Fibroblast of villous mesenchyme (primary cell): ENCODE measurements around the gene DCP2. TPM values are rescaled to one million over a fixed set of nuclear protein-coding genes. Genes with fewer than 3 reads are reported as not detected.

ENCODE experiments used
- DNase-seq: peaks from one replicate; pipeline ENCODE4 v3.0.0-alpha.2; 2010; ENCODE audit warnings: low read depth
- H3K4me3 ChIP-seq: 2 replicates; pipeline ENCODE4 v1.5.1; 2011; ENCODE audit warnings: low read depth, mild to moderate bottlenecking, low read length
- CTCF ChIP-seq: IDR thresholded peaks from 2 replicates; pipeline ENCODE4 v1.5.1; 2012; ENCODE audit warnings: low read depth, mild to moderate bottlenecking, low read length; ENCODE audit not compliant: insufficient read depth
- total RNA-seq: library from RNA; depleted of rRNA; stranded (reverse); fragments of >200 nt; gene quantifications from 2 replicates; pipeline ENCODE4 v1.2.3, GENCODE V29; 2012

The DCP2 gene
- total RNA-seq, 1 donor = 35.4 TPM

GRCh38 chr5:113035096-113035495, 58.5 kb downstream of the DCP2 start:
- no peak for TF ChIP-seq CTCF
- H3K4me3 ChIP-seq = no peak overlapping the region
- no peak for DNase-seq

GRCh38 chr5:113036321-113036720, 59.7 kb downstream of the DCP2 start:
- TF ChIP-seq CTCF = no peak

GRCh38 chr5:113036826-113037225, 60.2 kb downstream of the DCP2 start:
- DNase-seq = no peak
- no peak overlapping the region for H3K4me3 ChIP-seq
- no peak for TF ChIP-seq CTCF

More at GRCh38 chr5:113036321-113036720, 59.7 kb downstream of the DCP2 start:
- H3K4me3 ChIP-seq = no peak overlapping the region
- DNase-seq = no peak

GRCh38 chr5:113038136-113038535, 61.5 kb downstream of the DCP2 start:
- no peak overlapping the region for H3K4me3 ChIP-seq
- no peak for DNase-seq
- no peak for TF ChIP-seq CTCF

GRCh38 chr5:113038714-113039113, 62.1 kb downstream of the DCP2 start:
- no peak for DNase-seq
- no peak overlapping the region for H3K4me3 ChIP-seq
- peak; percentile 11 for TF ChIP-seq CTCF

- no peak overlapping the region for H3K4me3 ChIP-seq
- DNase-seq = no peak
- TF ChIP-seq CTCF = no peak
Observed at GRCh38 chr5:113039229-113039933, 62.8 kb downstream of the DCP2 start.

GRCh38 chr5:113039934-113040285, 63.3 kb downstream of the DCP2 start:
- TF ChIP-seq CTCF = no peak
- no peak overlapping the region for H3K4me3 ChIP-seq
- DNase-seq = no peak
